K562 (cell line): Measurements from ENCODE around the gene C16orf74. TPM values are rescaled to one million over a fixed set of nuclear protein-coding genes. Genes with fewer than 3 reads are reported as not detected.

Experiments
- ATAC-seq: fragments of 200-7000 bp; cut with Tn5 transposase; 3 replicates; pipeline ENCODE4 v1.9.1; 2020; ENCODE audit warnings: moderate library complexity
- BruUV-seq: library from RNA; stranded (reverse); fragments of 400-500 nt; replicated peaks from 2 replicates; lab custom pipeline; 2021; lab: Mats Ljungman, UMichigan
- CTCF ChIA-PET: fragments of 300-600 bp; formaldehyde crosslinking; extraction: SDS; loops from one replicate; lab custom pipeline; 2021; ENCODE audit warnings: low intra/inter-chr PET ratio; lab: Yijun Ruan, JAX
- POLR2A ChIA-PET: fragments of 300-600, 350-650 bp; sonication (Branson Sonifier 250); formaldehyde crosslinking; extraction: SDS; loops from one replicate; lab custom pipeline; 2021; ENCODE audit warnings: antibody characterized with exemption, inconsistent platforms; lab: Yijun Ruan, JAX
- DNase-seq, 4 experiments: peaks; one replicate each; pipeline versions ENCODE4 v3.0.0 to v3.0.0-alpha.2; 2011 to 2018; ENCODE audit warnings: low spot score in 3 of 4, mixed read lengths in 3 of 4; ENCODE audit errors: extremely low read depth in 1 of 4
- FAIRE-seq: peaks from 2 replicates; lab custom pipeline; 2011; peaks lifted over from hg19 to GRCh38; lab: Jason Lieb, UNC
- H2AFZ ChIP-seq: 2 replicates; pipeline ENCODE4 v1.6.0; 2011; ENCODE audit warnings: low read depth, low read length, control low read depth, inconsistent platforms
- H3K27ac ChIP-seq: fragments of 200-600 bp; 3 replicates; pipeline ENCODE4 v1.8.0; 2011; ENCODE audit warnings: low read depth, mild to moderate bottlenecking, control low read depth, inconsistent platforms, low read length, moderate library complexity, mixed read lengths; ENCODE audit errors: extremely low read depth
- H3K27me3 ChIP-seq, 2 experiments: fragments of 300-600 bp in 1 of 2; 2 replicates in 1 of 2; 3 replicates in 1 of 2; pipeline versions ENCODE4 v1.6.0 to v1.8.0; 2011; ENCODE audit warnings: inconsistent platforms in 2 of 2, low read length in 2 of 2, mild to moderate bottlenecking in 1 of 2, mixed read lengths in 1 of 2, moderate library complexity in 1 of 2; ENCODE audit not compliant: control insufficient read depth in 2 of 2, insufficient read depth in 2 of 2
- H3K36me3 ChIP-seq: fragments of 300-600 bp; 3 replicates; pipeline ENCODE4 v1.8.0; 2011; ENCODE audit warnings: mild to moderate bottlenecking, low read length, inconsistent platforms; ENCODE audit not compliant: control insufficient read depth, insufficient read depth
- H3K4me1 ChIP-seq, 2 experiments: fragments of 200-600 bp in 1 of 2; replicated peaks in 1 of 2; 2 replicates in 1 of 2; 3 replicates in 1 of 2; pipeline versions ENCODE4 v1.5.1 to v1.8.0; 2011; ENCODE audit warnings: inconsistent platforms in 2 of 2, low read length in 2 of 2, mild to moderate bottlenecking in 1 of 2, mixed read lengths in 1 of 2, moderate library complexity in 1 of 2; ENCODE audit not compliant: control insufficient read depth in 2 of 2, insufficient read depth in 2 of 2
- H3K4me2 ChIP-seq: 2 replicates; pipeline ENCODE4 v1.6.1; 2011; ENCODE audit warnings: low read length, control low read depth, inconsistent platforms, mixed read lengths; ENCODE audit not compliant: insufficient read depth
- H3K4me3 ChIP-seq: fragments of 200-600 bp; sonication (generic), shearing (Covaris generic); 2 replicates; pipeline ENCODE4 v1.5.1; 2016; ENCODE audit warnings: control low read depth, inconsistent platforms
- H3K79me2 ChIP-seq: fragments of 200-600 bp; 3 replicates; pipeline ENCODE4 v1.8.0; 2011; ENCODE audit warnings: low read length, inconsistent platforms; ENCODE audit not compliant: control insufficient read depth, insufficient read depth
- H3K9ac ChIP-seq, 2 experiments: 2 replicates each; pipeline versions ENCODE4 v1.6.0 to v1.6.1; 2011; ENCODE audit warnings: low read depth in 2 of 2, low read length in 2 of 2, control low read depth in 1 of 2, inconsistent platforms in 1 of 2, mild to moderate bottlenecking in 1 of 2, mixed read lengths in 1 of 2; ENCODE audit not compliant: insufficient read depth in 1 of 2
- H3K9me1 ChIP-seq: one replicate; pipeline ENCODE4 v1.6.0; 2011; ENCODE audit warnings: inconsistent platforms, mild to moderate bottlenecking, low read length, moderate library complexity; ENCODE audit not compliant: control insufficient read depth, insufficient read depth
- H3K9me3 ChIP-seq: replicated peaks from 2 replicates; pipeline ENCODE4 v1.5.1; 2011; ENCODE audit warnings: low read depth, low read length, inconsistent platforms; ENCODE audit not compliant: control insufficient read depth, insufficient read depth
- H4K20me1 ChIP-seq: replicated peaks from 2 replicates; pipeline ENCODE4 v1.6.1; 2011; ENCODE audit warnings: low read length, inconsistent platforms, mixed read lengths; ENCODE audit not compliant: control insufficient read depth, insufficient read depth
- ATF3 ChIP-seq, 2 experiments: fragments of 450-650 bp in 1 of 2; sonication (generic) in 1 of 2; formaldehyde crosslinking in 1 of 2; IDR thresholded peaks in 1 of 2; conservative IDR thresholded peaks in 1 of 2; 2 replicates each; pipeline versions ENCODE4 v1.6.1 to v1.8.1; 2016 to 2023; ENCODE audit warnings: mild to moderate bottlenecking in 2 of 2, moderate library complexity in 2 of 2, inconsistent platforms in 1 of 2, missing genetic modification reagents in 1 of 2
- SPI1 ChIP-seq: IDR thresholded peaks from 2 replicates; pipeline ENCODE4 v1.6.1; 2011; ENCODE audit warnings: low read depth, low read length, control low read depth, borderline replicate concordance
- WGBS: fragments of 100-300 bp; shearing (Covaris generic); methylation state at CpG from one replicate; pipeline ENCODE4 v1.1.6; 2016; ENCODE audit warnings: low coverage, mixed read lengths; ENCODE audit not compliant: insufficient coverage; ENCODE audit errors: missing lambda C conversion rate; 5-methylcytosine and 5-hydroxymethylcytosine counted together
- in situ Hi-C: fragments of 300-500 bp; cut with MboI; formaldehyde crosslinking; loops from 4 replicates; pipeline ENCODE4 v1.15.0; 2018; ENCODE audit warnings: inconsistent platforms, mixed read lengths
- intact Hi-C: fragments of 100-400 bp; cut with micrococcal nuclease; formaldehyde crosslinking; loops from 2 replicates; pipeline ENCODE4 v1.14.2; 2022
- polyA plus RNA-seq, 8 experiments: library from polyadenylated mRNA; depleted of rRNA in 4 of 8; stranded (reverse) in 5 of 8; unstranded in 3 of 8; fragments of >200 nt; fragmentation: Nextera tagmentation in 2 of 8; fragmentation: Illumina TruSeq in 1 of 8; extraction: Ambion mirVana in 2 of 8; extraction: Trizol in 1 of 8; gene quantifications; 2 replicates each; pipeline versions ENCODE4 v1.2.1 to v1.2.3, GENCODE V29; 2011 to 2014; ENCODE audit warnings: inconsistent platforms in 1 of 8, missing spikeins in 1 of 8
- total RNA-seq, 7 experiments: library from RNA; depleted of rRNA in 6 of 7; stranded (reverse); fragments of >200 nt in 6 of 7; fragmentation: Illumina TruSeq in 2 of 7; extraction: Trizol in 2 of 7; gene quantifications; 2 replicates each; pipeline versions ENCODE4 v1.2.1 to v1.2.3, GENCODE V29; 2011 to 2021; ENCODE audit warnings: low replicate concordance in 1 of 7

C16orf74 gene
- total and polyA plus RNA-seq, 9 of the 15 experiments (the other 6 are each of a cell fraction or from before 2014, with no cell fraction given), result not detected

- 25% methylated on average over 5 of the region's 5 CpGs for WGBS
- FAIRE-seq, result no peak
- ChIA-PET CTCF (no interaction called here), POLR2A (interaction anchor here (0.7 to 1.0 kb wide), 2 partner anchors 11 to 266 kb away, joined by 3 read pairs; no protein-coding TSS in a partner anchor)
- no peak overlapping the region for H3K4me2 ChIP-seq
- peaks cover 24 to 55% of the 10 kb centered on the region in 2 experiments; a peak in 4 of 5 replicates for H3K27me3 ChIP-seq
- no peak overlapping the region for H2AFZ ChIP-seq
- intact Hi-C loops (no loop called here), in situ Hi-C loops (no loop called here)
- no peaks in the 10 kb centered on the region for H3K9me1 ChIP-seq
- BruUV-seq, result no TSS peak
- no peak for ATAC-seq
- no peaks in the 10 kb centered on the region for H3K79me2 ChIP-seq
- H3K9me3 ChIP-seq, result no peaks in the 10 kb centered on the region
- no peak for DNase-seq
- no peak overlapping the region for H3K27ac ChIP-seq
- no peaks in the 10 kb centered on the region for H3K36me3 ChIP-seq
- peaks cover 8% of the 10 kb centered on the region; the same call in 1 of the 2 replicates for H4K20me1 ChIP-seq
- H3K9ac ChIP-seq, result 0 out of 4 replicates have a peak overlapping the region, but pooled peaks of 1 of the 2 experiments have one; percentile 4
- TF ChIP-seq SPI1 (peak; percentile 34; the same call in 1 of the 2 replicates), ATF3 (IDR thresholded peaks at IDR 0.05) (no peak), ATF3 (CRISPR knock-in tag; conservative IDR thresholded peaks at IDR 0.05) (no peak)
- peaks cover 2 to 16% of the 10 kb centered on the region in 2 experiments; a peak in 4 of 5 replicates for H3K4me1 ChIP-seq
- H3K4me3 ChIP-seq, result no peak overlapping the region
These were observed 20.8 kb downstream of the C16orf74 start for GRCh38 chr16:85730186-85730465.
